Measurements from ENCODE around the gene CDK14. TPM values are rescaled to one million over a fixed set of nuclear protein-coding genes. Genes with fewer than 3 reads are reported as not detected.

Gene CDK14
- total and polyA plus RNA-seq, 2 of the 8 experiments (the other 6 are each of a cell fraction or from before 2014, with no cell fraction given), result 5.5 to 47.3 TPM

DNA sequence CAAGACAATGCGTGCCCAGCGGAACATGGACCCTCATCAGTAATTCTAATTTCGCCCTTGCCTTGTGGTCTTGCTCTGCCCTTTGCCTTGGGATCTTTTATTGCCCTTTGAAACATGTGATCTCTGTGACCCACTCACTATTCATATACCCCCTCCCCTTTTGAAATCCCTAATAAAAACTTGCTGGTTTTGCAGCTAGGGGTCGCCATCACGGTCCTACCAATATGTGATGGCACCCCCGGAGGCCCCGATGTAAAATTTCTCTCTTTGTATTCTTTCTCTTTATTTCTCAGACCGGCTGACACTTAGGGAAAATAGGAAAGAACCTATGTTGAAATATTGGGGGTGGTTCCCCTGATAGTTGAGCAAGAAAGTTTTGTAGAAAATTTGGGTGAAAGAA, 242.7 kb downstream of the CDK14 start:
- no peak overlapping the region for H3K56ac ChIP-seq (replicated peaks; ENCODE audit: insufficient read length, low read depth, low read length)
- no peaks in the 10 kb centered on the region; a peak in 1 of 4 replicates for H3K79me2 ChIP-seq (ENCODE audit: control insufficient read depth in 1 of 2, insufficient read depth in 2 of 2, low read length in 2 of 2)
- H2BK5ac ChIP-seq (ENCODE audit: low read depth, low read length), result no peak overlapping the region
- H3K4me3 ChIP-seq (ENCODE audit: extremely low read depth in 1 of 4, insufficient read depth in 2 of 4, low read depth in 3 of 4, low read length in 4 of 4), result no peak overlapping the region
- H3K18ac ChIP-seq (ENCODE audit: extremely low read depth, low read length), result no peak overlapping the region
- no peaks in the 10 kb centered on the region for H3K4me1 ChIP-seq (replicated peaks in 1 of 4; ENCODE audit: control insufficient read depth in 3 of 4, insufficient read depth in 4 of 4, low read length in 3 of 4)
- peaks cover 0 to 11% of the 10 kb centered on the region in 2 experiments; a peak in 2 of 4 replicates for H3K9me3 ChIP-seq (ENCODE audit: insufficient read depth in 2 of 2, low read depth in 1 of 2, low read length in 1 of 2)
- no peak for FAIRE-seq
- H2BK12ac ChIP-seq (ENCODE audit: low read depth, low read length), result no peak overlapping the region
- H3K36me3 ChIP-seq (ENCODE audit: control insufficient read depth in 2 of 4, insufficient read depth in 4 of 4, low read length in 3 of 4), result no peaks in the 10 kb centered on the region; a peak in 1 of 8 replicates
- no peak for TF ChIP-seq CBX8 (IDR thresholded peaks at IDR 0.05; ENCODE audit: borderline replicate concordance, low read depth, low read length)
- TF ChIP-seq, protein P1, sequence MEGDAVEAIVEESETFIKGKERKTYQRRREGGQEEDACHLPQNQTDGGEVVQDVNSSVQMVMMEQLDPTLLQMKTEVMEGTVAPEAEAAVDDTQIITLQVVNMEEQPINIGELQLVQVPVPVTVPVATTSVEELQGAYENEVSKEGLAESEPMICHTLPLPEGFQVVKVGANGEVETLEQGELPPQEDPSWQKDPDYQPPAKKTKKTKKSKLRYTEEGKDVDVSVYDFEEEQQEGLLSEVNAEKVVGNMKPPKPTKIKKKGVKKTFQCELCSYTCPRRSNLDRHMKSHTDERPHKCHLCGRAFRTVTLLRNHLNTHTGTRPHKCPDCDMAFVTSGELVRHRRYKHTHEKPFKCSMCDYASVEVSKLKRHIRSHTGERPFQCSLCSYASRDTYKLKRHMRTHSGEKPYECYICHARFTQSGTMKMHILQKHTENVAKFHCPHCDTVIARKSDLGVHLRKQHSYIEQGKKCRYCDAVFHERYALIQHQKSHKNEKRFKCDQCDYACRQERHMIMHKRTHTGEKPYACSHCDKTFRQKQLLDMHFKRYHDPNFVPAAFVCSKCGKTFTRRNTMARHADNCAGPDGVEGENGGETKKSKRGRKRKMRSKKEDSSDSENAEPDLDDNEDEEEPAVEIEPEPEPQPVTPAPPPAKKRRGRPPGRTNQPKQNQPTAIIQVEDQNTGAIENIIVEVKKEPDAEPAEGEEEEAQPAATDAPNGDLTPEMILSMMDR (IDR thresholded peaks at IDR 0.05; ENCODE audit: control extremely low read depth in 1 of 3, insufficient read depth in 1 of 3, low read depth in 1 of 3, low read length in 3 of 3), result peak in 2 of 3 experiments; percentile 14 to 71; a peak in 3 of 4 replicates
- TF ChIP-seq, protein P2, sequence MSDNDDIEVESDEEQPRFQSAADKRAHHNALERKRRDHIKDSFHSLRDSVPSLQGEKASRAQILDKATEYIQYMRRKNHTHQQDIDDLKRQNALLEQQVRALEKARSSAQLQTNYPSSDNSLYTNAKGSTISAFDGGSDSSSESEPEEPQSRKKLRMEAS (IDR thresholded peaks at IDR 0.05), result no peak
- peak in 1 of 2 experiments; percentile 6; a peak in 1 of 4 replicates for TF ChIP-seq RAD21 (IDR thresholded peaks at IDR 0.05 in 1 of 2, conservative IDR thresholded peaks at IDR 0.05 in 1 of 2; ENCODE audit: low read depth in 2 of 2, low read length in 2 of 2)
- no peak for TF ChIP-seq MAFK (IDR thresholded peaks at IDR 0.05; ENCODE audit: low read depth, low read length)
- H2BK20ac ChIP-seq (ENCODE audit: low read length), result no peak overlapping the region
- no peaks in the 10 kb centered on the region for H3K23me2 ChIP-seq (ENCODE audit: low read depth, low read length)
- no peak for DNase-seq (ENCODE audit: low read depth in 1 of 2, low spot score in 2 of 2)
- no peak overlapping the region for H4K5ac ChIP-seq (ENCODE audit: insufficient read length, low read depth, low read length)
- no peak overlapping the region for H2AFZ ChIP-seq (ENCODE audit: low read length)
- 92% methylated on average over 8 of the region's 8 CpGs; no CpG with 5 or more reads in 1 of the 2 experiments for WGBS, 2 experiments (ENCODE audit: extremely low coverage in 1 of 2, insufficient coverage in 1 of 2, insufficient read length in 1 of 2, insufficient replicate concordance in 2 of 2, low coverage in 1 of 2, low lambda C conversion rate in 2 of 2, missing lambda C conversion rate in 1 of 2)
- H3K4me2 ChIP-seq (ENCODE audit: insufficient read depth in 1 of 2, low read depth in 2 of 2, low read length in 2 of 2), result no peak overlapping the region
- H3K27ac ChIP-seq (ENCODE audit: low read depth, low read length), result no peak overlapping the region
- H3K4ac ChIP-seq (replicated peaks; ENCODE audit: insufficient read length, low read depth, low read length), result no peak overlapping the region
- H2BK120ac ChIP-seq (replicated peaks; ENCODE audit: low read depth, low read length), result no peak overlapping the region
- ChIA-PET POLR2A (ENCODE audit: partially characterized antibody) (no interaction called here), CTCF (ENCODE audit: partially characterized antibody) (interaction anchor here (1.3 kb wide), 1 partner anchor 79 kb away, joined by 3 read pairs; no protein-coding TSS in a partner anchor)
- H4K8ac ChIP-seq (ENCODE audit: extremely low read depth, insufficient read depth, low read length), result no peak overlapping the region
- no peak overlapping the region for H2BK15ac ChIP-seq (ENCODE audit: low read length)
- H4K20me1 ChIP-seq (replicated peaks in 1 of 2; ENCODE audit: control insufficient read depth in 1 of 2, insufficient read depth in 2 of 2, low read length in 2 of 2), result no peaks in the 10 kb centered on the region
- no peak overlapping the region for H3K23ac ChIP-seq (ENCODE audit: insufficient read length)
- H3K79me1 ChIP-seq (ENCODE audit: low read depth, low read length), result no peaks in the 10 kb centered on the region
- no peak overlapping the region for H3K9ac ChIP-seq (replicated peaks in 1 of 4; ENCODE audit: extremely low read depth in 1 of 4, low read depth in 3 of 4, low read length in 3 of 4)
- no peak overlapping the region for H3K14ac ChIP-seq (ENCODE audit: insufficient read length)
- no peaks in the 10 kb centered on the region for H3K27me3 ChIP-seq (replicated peaks in 1 of 4; ENCODE audit: control insufficient read depth in 3 of 4, extremely low read depth in 1 of 4, insufficient read depth in 3 of 4, low read length in 3 of 4)
- H4K91ac ChIP-seq (replicated peaks; ENCODE audit: insufficient read length, low read length), result no peak overlapping the region
- no peak overlapping the region for H2AK5ac ChIP-seq (ENCODE audit: low read depth, low read length)
